Measurements from ENCODE around the gene HOXC10. TPM values are rescaled to one million over a fixed set of nuclear protein-coding genes. Genes with fewer than 3 reads are reported as not detected.

Gene HOXC10
- total RNA-seq, 1 donor from 2014 or later: 0.96 TPM

- H3K36me3 Mint-ChIP-seq: no peaks in the 10 kb centered on the region
- no peaks in the 10 kb centered on the region for H3K9me3 Mint-ChIP-seq
- peaks cover 63% of the 10 kb centered on the region for H3K4me1 Mint-ChIP-seq
- H3K27me3 Mint-ChIP-seq (ENCODE audit: low read depth): peaks cover 85% of the 10 kb centered on the region
- TF ChIP-seq, protein P1, sequence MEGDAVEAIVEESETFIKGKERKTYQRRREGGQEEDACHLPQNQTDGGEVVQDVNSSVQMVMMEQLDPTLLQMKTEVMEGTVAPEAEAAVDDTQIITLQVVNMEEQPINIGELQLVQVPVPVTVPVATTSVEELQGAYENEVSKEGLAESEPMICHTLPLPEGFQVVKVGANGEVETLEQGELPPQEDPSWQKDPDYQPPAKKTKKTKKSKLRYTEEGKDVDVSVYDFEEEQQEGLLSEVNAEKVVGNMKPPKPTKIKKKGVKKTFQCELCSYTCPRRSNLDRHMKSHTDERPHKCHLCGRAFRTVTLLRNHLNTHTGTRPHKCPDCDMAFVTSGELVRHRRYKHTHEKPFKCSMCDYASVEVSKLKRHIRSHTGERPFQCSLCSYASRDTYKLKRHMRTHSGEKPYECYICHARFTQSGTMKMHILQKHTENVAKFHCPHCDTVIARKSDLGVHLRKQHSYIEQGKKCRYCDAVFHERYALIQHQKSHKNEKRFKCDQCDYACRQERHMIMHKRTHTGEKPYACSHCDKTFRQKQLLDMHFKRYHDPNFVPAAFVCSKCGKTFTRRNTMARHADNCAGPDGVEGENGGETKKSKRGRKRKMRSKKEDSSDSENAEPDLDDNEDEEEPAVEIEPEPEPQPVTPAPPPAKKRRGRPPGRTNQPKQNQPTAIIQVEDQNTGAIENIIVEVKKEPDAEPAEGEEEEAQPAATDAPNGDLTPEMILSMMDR (IDR thresholded peaks at IDR 0.05; ENCODE audit: unreplicated experiment): no peak
- DNase-seq (ENCODE audit: low spot score in 2 of 2, unreplicated experiment in 2 of 2): no peak
- H3K27ac Mint-ChIP-seq: peak overlapping the region; percentile 75
- H3K4me3 Mint-ChIP-seq: peak overlapping the region; percentile 51
Observed at GRCh38 chr12:54020591-54021405, 35.9 kb downstream of the HOXC10 start.

GRCh38 chr12:54021432-54022013 is 36.6 kb downstream of the HOXC10 start:
- H3K27me3 Mint-ChIP-seq (ENCODE audit: low read depth): peaks cover 84% of the 10 kb centered on the region
- peaks cover 65% of the 10 kb centered on the region for H3K4me1 Mint-ChIP-seq
- TF ChIP-seq, protein P1 (IDR thresholded peaks at IDR 0.05; ENCODE audit: unreplicated experiment): no peak
- H3K4me3 Mint-ChIP-seq: peak overlapping the region; percentile 51
- H3K9me3 Mint-ChIP-seq: no peaks in the 10 kb centered on the region
- peak overlapping the region; percentile 75 for H3K27ac Mint-ChIP-seq
- no peak for DNase-seq (ENCODE audit: low spot score in 2 of 2, unreplicated experiment in 2 of 2)
- no peaks in the 10 kb centered on the region for H3K36me3 Mint-ChIP-seq

DNA sequence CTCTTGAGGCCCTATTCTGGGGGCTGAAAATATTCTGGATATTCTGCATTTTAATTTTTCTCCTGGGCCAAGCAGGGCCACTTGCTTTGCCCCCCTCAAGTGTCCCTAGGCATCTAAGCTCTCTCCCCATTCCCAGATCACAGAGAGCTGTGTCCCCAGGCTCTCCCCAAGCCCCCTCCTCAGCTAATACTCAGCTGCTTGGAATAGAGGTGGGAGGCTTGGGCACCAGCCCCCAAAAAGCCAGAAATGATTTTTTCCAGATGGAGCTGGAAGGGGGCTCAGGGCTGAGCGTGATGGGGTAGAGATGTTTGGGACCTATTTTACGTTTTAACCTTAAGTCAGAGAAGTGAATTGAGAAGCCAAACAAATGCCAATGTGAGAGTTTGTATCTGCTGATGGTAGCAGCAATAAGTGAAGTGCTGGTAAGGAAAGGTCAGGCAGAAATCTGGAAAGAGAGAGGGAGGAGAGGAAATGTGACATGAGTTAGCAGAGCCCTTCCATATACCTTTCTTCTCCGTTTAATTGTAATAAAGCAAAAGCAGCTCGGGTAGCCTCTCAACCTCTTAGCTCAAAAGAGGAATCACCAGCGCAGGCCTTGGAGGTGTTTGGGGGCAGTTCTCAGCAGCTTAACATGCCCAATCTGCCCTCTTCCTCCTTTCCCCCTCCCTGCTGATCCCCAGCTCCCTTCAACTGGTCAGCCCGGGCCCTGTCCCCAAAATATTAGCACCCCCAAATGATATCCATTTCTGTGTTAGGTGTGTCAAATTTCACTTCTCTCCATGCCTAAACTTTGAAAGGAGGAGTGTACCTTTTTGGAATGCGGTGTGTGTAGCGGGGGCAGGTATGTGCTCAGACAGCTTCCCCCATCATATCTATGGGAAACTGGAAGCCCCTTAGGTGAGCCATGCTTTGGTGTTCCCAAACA is 38.3 kb downstream of the HOXC10 start:
- TF ChIP-seq, protein P1 (IDR thresholded peaks at IDR 0.05; ENCODE audit: unreplicated experiment): no peak
- Mint-ChIP-seq H3K4me3 (no peak overlapping the region), H3K9me3 (no peaks in the 10 kb centered on the region), H3K27ac (no peak overlapping the region), H3K27me3 (ENCODE audit: low read depth) (peaks cover 88% of the 10 kb centered on the region), H3K4me1 (peaks cover 70% of the 10 kb centered on the region), H3K36me3 (no peaks in the 10 kb centered on the region)
- DNase-seq (ENCODE audit: low spot score in 2 of 2, unreplicated experiment in 2 of 2): no peak

- Mint-ChIP-seq H3K4me1 (peaks cover 70% of the 10 kb centered on the region), H3K27me3 (ENCODE audit: low read depth) (peaks cover 90% of the 10 kb centered on the region), H3K9me3 (no peaks in the 10 kb centered on the region), H3K27ac (peak overlapping the region; percentile 83), H3K36me3 (no peaks in the 10 kb centered on the region), H3K4me3 (no peak overlapping the region)
- TF ChIP-seq, protein P1 (IDR thresholded peaks at IDR 0.05; ENCODE audit: unreplicated experiment): no peak
- DNase-seq (ENCODE audit: low spot score in 2 of 2, unreplicated experiment in 2 of 2): no peak
Observed at GRCh38 chr12:54024127-54024526, 39.2 kb downstream of the HOXC10 start.

- TF ChIP-seq, protein P1 (IDR thresholded peaks at IDR 0.05; ENCODE audit: unreplicated experiment): no peak
- peaks cover 90% of the 10 kb centered on the region for H3K27me3 Mint-ChIP-seq (ENCODE audit: low read depth)
- H3K4me3 Mint-ChIP-seq: no peak overlapping the region
- no peaks in the 10 kb centered on the region for H3K36me3 Mint-ChIP-seq
- peaks cover 70% of the 10 kb centered on the region for H3K4me1 Mint-ChIP-seq
- H3K9me3 Mint-ChIP-seq: no peaks in the 10 kb centered on the region
- no peak overlapping the region for H3K27ac Mint-ChIP-seq
- no peak for DNase-seq (ENCODE audit: low spot score in 2 of 2, unreplicated experiment in 2 of 2)
Observed at GRCh38 chr12:54024581-54025305, 39.8 kb downstream of the HOXC10 start.

Data from mesothelial cell of epicardium (in vitro differentiated cells).